GM11168 (cell line): Measurements from ENCODE around the gene WFIKKN1.

ENCODE experiments used
- in situ Hi-C: fragments of 300-500 bp; cut with MboI; formaldehyde crosslinking; loops from one replicate; pipeline ENCODE4 v1.12.0; 2022; ENCODE audit warnings: low sequenced_read_pairs; ENCODE audit not compliant: unreplicated experiment

WFIKKN1 gene

GRCh38 chr16:621526-622105 lies 9.2 kb upstream of the WFIKKN1 start:
- in situ Hi-C loops = no loop called here

GRCh38 chr16:622920-623280 lies 7.9 kb upstream of the WFIKKN1 start:
- in situ Hi-C loops = no loop called here

- in situ Hi-C loops = no loop called here
Measured at GRCh38 chr16:624526-625070, 6.2 kb upstream of the WFIKKN1 start.

- in situ Hi-C loops = no loop called here
Measured at GRCh38 chr16:625117-625976, 5.4 kb upstream of the WFIKKN1 start.

- in situ Hi-C loops = no loop called here
Measured at GRCh38 chr16:625977-626765, 4.6 kb upstream of the WFIKKN1 start.

GRCh38 chr16:626787-627453 lies 3.9 kb upstream of the WFIKKN1 start:
- in situ Hi-C loops = no loop called here

- in situ Hi-C loops = no loop called here
Measured at GRCh38 chr16:627454-628239, 3.1 kb upstream of the WFIKKN1 start.

GRCh38 chr16:628321-629061 lies 2.3 kb upstream of the WFIKKN1 start:
- in situ Hi-C loops = no loop called here

- in situ Hi-C loops = no loop called here
Measured at GRCh38 chr16:629185-629832, 1.5 kb upstream of the WFIKKN1 start.

- in situ Hi-C loops = no loop called here
Measured at GRCh38 chr16:629833-630248, 944 bp upstream of the WFIKKN1 start.

GRCh38 chr16:630249-630814 lies 453 bp upstream of the WFIKKN1 start:
- in situ Hi-C loops = no loop called here

- in situ Hi-C loops = no loop called here
Measured at GRCh38 chr16:631808-632358, 1.1 kb downstream of the WFIKKN1 start.

GRCh38 chr16:632486-633335 lies 1.9 kb downstream of the WFIKKN1 start:
- in situ Hi-C loops = no loop called here

GRCh38 chr16:633336-634050 lies 2.7 kb downstream of the WFIKKN1 start:
- in situ Hi-C loops = no loop called here

- in situ Hi-C loops = no loop called here
Measured at GRCh38 chr16:634051-634670, 3.4 kb downstream of the WFIKKN1 start.

- in situ Hi-C loops = no loop called here
Measured at GRCh38 chr16:634996-635395, 4.2 kb downstream of the WFIKKN1 start.
